GM21390 (cell line): ENCODE measurements around the gene TTC23.
"Not testable (repeated sequence)": the region's sequence is repeated elsewhere in the genome, so short reads cannot be mapped to it uniquely, and the experiment has no call there.

ENCODE experiments used
- ATAC-seq: cut with Tn5 transposase; IDR thresholded peaks from one replicate; pipeline ENCODE4 v1.9.1; 2021; ENCODE audit not compliant: unreplicated experiment

The TTC23 gene

DNA sequence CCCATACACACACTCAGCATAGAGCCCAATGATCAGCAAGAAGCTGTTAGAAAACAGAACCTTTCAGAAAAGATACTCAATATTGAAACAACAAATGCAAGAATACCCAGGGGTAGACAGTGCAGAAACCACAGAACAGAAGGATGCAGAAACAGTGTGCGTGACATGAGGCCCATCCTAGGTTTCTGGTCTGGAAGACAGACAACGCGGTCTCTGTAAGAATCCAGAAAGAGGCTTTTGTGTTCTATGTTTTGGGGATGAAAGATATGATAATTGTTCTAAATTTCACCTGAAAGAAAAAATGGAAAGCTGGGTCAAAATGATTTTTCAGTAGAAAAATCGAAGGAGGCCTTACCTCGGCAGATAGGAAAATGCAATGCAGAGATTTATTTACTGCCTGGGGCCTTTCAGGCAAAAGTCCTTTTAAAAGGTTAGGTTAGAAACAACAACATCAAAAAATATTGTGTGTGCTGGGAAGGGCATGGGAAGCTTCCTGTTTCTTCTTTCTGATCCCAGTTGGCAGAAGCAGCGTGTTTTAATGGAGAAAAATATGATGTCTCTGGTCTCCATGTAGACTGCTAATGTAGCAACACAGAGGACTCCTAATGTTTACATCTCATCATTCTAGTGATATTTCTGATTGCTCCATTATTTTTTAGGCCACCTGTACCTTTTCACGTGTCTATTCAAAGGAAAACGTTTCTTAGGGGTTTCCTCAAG lies 127.5 kb downstream of the TTC23 start:
- no peak for ATAC-seq

- ATAC-seq = no peak
These were observed 128.2 kb downstream of the TTC23 start for GRCh38 chr15:99121207-99121606.

DNA sequence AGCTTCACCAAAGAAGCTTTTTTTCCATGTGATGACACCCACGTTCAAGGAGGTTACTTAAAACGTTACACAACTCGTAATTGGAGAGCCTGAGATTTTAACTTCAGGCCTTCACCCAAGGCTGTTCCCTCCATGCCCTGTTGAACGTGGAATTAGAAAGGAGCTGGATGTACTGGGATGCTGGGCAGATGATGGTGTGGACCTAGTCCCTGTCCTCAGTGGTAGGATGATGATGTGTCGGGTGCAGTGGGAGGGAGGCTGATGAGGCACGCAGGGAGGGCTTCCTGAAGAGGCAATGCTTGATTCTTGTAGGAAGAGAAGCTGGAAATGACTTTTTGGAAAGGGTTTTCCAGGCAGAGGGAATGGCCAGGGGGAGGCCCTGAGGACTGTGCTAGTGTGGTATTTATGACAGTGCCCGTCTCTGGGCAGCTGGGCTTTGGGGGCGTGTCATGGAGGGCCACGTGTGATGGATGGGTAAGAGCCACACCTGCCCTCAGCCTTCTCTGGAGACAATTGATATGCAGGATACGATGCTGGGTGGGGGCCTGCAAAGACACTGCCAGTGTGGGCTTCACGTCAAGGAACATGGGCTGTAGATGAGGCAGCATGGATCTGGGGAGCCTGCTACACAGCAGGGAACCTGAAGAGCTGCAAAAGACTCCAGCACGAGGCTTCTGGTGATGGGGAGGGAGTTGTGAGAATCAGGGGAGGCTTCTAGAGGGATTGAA lies 129.2 kb downstream of the TTC23 start:
- no peak for ATAC-seq

GRCh38 chr15:99118801-99119546 lies 130.4 kb downstream of the TTC23 start:
- ATAC-seq = no peak

GRCh38 chr15:99118258-99118632 lies 131.1 kb downstream of the TTC23 start:
- ATAC-seq = no peak

DNA sequence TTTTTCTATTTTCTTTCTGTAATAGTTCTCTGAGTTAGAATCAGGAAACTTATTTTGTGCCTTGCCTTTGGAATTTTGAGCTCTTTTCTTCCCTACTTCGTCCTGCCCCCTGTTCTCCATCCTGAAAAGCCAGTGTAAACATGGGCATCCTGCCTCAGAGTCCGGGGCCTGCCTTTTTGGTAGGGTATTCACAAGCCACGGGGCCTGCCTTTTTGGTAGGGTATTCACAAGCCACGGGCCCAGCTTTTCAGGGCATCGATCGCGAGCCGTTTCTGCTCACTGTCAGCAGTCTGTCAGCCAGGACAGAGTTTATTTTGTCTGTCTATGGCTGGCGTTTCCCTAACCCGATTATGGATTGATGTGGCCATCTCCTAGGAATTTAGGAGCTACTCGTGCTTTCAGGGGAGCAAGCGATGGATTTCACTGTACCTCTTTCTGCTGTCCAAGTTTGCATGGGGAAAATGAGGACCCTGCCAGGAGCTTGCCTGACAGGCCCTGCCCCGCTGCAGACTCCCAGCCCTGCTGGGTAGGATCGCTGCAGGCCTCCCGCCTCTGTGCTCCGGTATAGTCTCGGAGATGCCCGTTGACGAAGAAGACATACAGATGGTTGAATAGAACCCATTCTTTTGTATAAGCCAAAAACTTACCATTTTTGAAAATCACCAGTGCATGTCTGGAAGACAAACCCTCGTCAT lies 131.7 kb downstream of the TTC23 start:
- ATAC-seq = no peak

DNA sequence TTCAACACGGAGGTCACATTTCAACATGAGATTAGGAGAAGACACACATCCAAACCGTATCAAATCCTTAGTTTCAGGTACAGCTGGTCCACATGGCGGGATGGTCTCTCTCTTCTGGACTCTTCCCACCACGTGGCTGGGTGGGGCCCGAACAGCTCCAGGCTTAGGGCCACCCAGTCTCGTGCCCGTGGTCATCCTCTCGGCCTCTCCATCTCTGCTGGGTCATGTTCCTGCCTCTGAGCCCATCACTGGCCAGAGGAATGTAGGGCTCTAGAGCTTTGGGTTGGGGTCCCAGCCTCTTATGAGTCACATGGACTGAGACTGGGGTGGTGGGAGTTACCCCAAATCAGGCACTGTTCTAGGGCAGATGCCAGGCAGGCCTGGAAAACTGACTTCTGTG lies 132.3 kb downstream of the TTC23 start:
- ATAC-seq = no peak

GRCh38 chr15:99115300-99116215 lies 133.8 kb downstream of the TTC23 start:
- ATAC-seq = no peak

DNA sequence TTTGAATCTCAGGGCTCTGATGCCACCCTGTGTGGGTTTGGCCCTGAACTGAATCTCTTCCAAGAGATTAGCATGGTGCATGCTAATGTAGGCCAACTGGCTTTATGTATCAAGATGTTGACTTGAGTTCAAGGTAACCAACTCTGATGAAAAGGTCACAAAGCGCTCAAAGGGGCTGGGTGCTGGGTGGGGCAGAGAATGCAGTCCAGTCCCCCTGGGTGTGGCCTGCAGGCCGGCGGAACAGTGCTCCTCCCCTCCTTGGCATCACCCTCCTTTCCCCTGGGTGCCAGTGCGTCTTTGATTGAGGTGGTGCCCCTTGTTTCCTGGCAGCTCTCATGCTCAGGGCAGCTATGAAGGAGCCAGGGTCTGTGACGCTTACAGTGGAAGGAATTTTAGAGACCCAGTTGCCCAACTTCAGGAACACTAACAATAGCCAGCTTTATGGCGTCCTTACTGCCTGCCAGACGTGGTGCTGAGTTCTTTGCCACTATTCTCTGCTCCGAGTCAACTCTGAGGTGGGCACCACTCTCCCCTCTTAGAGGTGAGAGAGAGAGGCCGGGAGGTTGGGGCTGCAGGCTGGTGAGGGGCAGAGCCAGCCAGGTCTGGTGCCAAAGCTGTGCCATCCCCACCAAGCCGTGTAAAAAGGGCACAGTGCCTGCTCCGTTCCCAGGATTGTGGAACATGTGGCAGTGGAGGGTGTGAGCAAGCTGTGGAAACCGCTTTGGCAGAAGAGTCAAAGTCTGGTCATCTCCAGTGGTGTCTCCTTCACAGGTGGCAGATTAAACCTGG lies 134.7 kb downstream of the TTC23 start:
- ATAC-seq = no peak

DNA sequence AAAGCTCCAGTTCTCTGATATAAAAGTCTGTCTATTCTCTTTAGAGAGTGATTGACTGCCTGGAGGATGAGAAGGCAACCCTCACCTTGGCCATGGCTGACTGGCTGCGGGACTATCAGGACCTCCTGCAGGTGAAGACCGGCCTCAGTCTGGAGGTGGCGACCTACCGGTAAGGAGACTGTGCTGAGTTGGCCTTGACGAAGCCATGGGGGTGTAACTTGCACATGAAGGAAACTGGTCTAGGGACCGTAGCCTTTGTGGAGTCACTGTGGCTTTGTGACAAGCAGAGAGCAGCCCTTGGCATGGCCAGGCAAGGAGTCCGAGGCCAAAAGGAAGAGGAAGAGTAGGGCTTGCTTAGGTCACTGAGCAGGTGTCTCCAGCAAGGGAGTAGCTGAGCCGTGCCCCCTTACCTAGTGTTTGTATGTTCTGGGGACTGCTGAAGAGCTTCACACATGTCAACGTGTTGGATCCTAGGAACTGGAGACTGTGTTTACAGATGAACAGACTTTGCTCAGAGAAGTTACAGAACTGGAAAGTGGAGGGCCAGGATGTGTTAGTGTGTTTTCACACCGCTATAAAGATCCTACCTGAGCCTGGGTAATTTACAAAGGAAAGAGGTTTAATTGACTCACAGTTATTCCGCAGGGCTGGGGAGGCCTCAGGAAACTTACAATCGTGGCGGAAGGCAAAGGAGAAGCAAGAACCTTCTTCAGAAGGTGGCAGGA lies 135.7 kb downstream of the TTC23 start:
- no peak for ATAC-seq

DNA sequence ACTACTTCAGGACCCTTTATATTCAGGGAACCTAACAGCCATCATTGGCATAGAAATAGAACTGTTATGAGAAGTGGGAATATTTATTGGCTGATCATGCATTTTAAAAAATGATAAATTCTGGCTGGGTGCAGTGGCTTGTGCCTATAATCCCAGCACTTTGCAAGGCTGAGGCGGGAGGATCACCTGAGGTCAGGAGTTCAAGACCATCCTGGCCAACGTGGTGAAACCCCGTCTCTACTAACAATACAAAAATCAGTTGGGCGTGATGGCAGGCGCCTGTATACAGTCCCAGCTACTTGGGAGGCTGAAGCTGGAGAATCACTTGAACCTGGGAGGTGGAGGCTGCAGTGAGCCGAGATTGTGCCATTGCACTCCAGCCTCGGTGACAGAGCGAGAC lies 137.7 kb downstream of the TTC23 start:
- not testable (repeated sequence) for ATAC-seq

- no peak for ATAC-seq
These were observed 138.6 kb downstream of the TTC23 start for GRCh38 chr15:99110581-99111320.

DNA sequence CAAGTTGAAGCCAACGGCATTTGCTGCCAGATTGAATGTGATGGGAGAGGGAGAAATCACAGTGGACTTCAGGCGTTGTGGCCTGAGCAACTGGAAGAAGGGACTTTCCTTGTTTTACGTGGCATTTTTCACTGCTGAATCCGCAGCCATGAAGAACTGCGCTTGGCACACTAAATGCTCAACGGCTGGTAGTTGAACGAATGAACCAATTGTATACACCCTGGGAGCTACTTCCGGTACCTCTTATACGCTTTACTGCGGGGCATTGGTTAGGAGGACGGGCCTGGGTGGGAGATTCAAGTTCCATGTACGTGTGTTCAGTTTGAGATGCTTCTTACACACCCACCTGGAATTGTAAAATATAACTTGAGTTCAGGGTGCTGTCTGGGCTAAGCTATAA lies 139.3 kb downstream of the TTC23 start:
- ATAC-seq = no peak

- no peak for ATAC-seq
These were observed 139.8 kb downstream of the TTC23 start for GRCh38 chr15:99109555-99110021.

DNA sequence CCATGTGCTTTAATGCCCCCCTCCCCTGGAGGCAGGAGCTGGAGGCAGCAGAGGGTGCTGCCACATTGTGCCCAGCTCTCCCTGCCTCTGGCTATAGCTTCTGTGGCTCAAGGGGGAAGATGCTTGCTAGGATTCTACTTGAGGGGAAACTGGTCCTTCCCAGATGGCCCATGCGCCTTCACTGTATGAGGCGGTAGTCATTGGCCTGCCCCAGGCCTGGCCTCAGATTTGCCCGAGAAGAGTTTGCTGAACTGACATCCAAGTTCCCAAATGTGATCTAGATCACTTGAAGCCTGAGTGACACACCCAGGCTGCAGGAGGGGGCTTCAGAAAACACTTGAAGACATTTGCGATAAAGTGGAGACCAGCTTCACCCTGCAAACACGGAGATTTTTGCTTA lies 140.4 kb downstream of the TTC23 start:
- no peak for ATAC-seq

- ATAC-seq = no peak
These were observed 142.8 kb downstream of the TTC23 start for GRCh38 chr15:99106417-99107220.
